CD4-positive, alpha-beta memory T cell (primary cell): Measurements from ENCODE around the gene ANKRD11. TPM values are rescaled to one million over a fixed set of nuclear protein-coding genes. Genes with fewer than 3 reads are reported as not detected.

Source experiments
- CTCF ChIA-PET: fragments of 350-600 bp; sonication (Branson Sonifier 250); formaldehyde crosslinking; loops from one replicate; lab custom pipeline; 2021; ENCODE audit warnings: inconsistent platforms; ENCODE audit not compliant: partially characterized antibody; lab: Charles Lee
- POLR2A ChIA-PET: fragments of 350-600 bp; sonication (Branson Sonifier 250); formaldehyde crosslinking; loops from one replicate; lab custom pipeline; 2021; ENCODE audit not compliant: partially characterized antibody; lab: Charles Lee
- DNase-seq, 5 donors: peaks; one replicate each; pipeline versions ENCODE4 v3.0.0 to v3.0.0-alpha.2; 2020 to 2022; ENCODE audit warnings: mixed read lengths in 1 of 5
- H3K27ac ChIP-seq: one replicate; pipeline ENCODE4 v1.7.0; 2013; ENCODE audit warnings: low read depth, low read length
- H3K27me3 ChIP-seq: 2 replicates; pipeline ENCODE4 v1.7.0; 2013; ENCODE audit warnings: mild to moderate bottlenecking, low read length, moderate library complexity; ENCODE audit not compliant: insufficient read depth
- H3K36me3 ChIP-seq: 2 replicates; pipeline ENCODE4 v1.7.0; 2013; ENCODE audit warnings: mild to moderate bottlenecking, low read length, moderate library complexity; ENCODE audit not compliant: insufficient read depth
- H3K4me1 ChIP-seq: 2 replicates; pipeline ENCODE4 v1.7.0; 2013; ENCODE audit warnings: mild to moderate bottlenecking, low read length, moderate library complexity; ENCODE audit not compliant: insufficient read depth
- H3K4me3 ChIP-seq, 2 donors: one replicate each; pipeline ENCODE4 v1.7.0; 2013; ENCODE audit warnings: low read length in 2 of 2, mild to moderate bottlenecking in 1 of 2
- H3K9me3 ChIP-seq, 2 donors: one replicate each; pipeline ENCODE4 v1.7.0; 2013; ENCODE audit warnings: low read length in 2 of 2, control low read depth in 1 of 2; ENCODE audit not compliant: control insufficient read depth in 1 of 2
- H3K27ac Mint-ChIP-seq, 7 donors: one replicate each; pipeline ENCODE4 v1.8.0; 2020 to 2021; ENCODE audit warnings: mixed read lengths in 7 of 7, mild to moderate bottlenecking in 6 of 7, inconsistent platforms in 3 of 7, moderate library complexity in 3 of 7
- H3K27me3 Mint-ChIP-seq, 2 donors: one replicate each; pipeline ENCODE4 v1.8.0; 2020 to 2021; ENCODE audit warnings: mixed read lengths in 2 of 2
- H3K36me3 Mint-ChIP-seq, 2 donors: one replicate each; pipeline ENCODE4 v1.8.0; 2020 to 2021; ENCODE audit warnings: mixed read lengths in 2 of 2, inconsistent platforms in 1 of 2, mild to moderate bottlenecking in 1 of 2
- H3K4me1 Mint-ChIP-seq, 4 donors: one replicate each; pipeline ENCODE4 v1.8.0; 2020 to 2021; ENCODE audit warnings: mixed read lengths in 4 of 4, mild to moderate bottlenecking in 1 of 4
- H3K4me3 Mint-ChIP-seq, 8 donors: one replicate each; pipeline ENCODE4 v1.8.0; 2020 to 2021; ENCODE audit warnings: mixed read lengths in 8 of 8, mild to moderate bottlenecking in 7 of 8, moderate library complexity in 6 of 8, inconsistent platforms in 3 of 8
- H3K9me3 Mint-ChIP-seq, 8 donors: one replicate each; pipeline ENCODE4 v1.8.0; 2020 to 2021; ENCODE audit warnings: mixed read lengths in 8 of 8, mild to moderate bottlenecking in 5 of 8, inconsistent platforms in 3 of 8, moderate library complexity in 1 of 8
- intact Hi-C: fragments of 100-400 bp; cut with micrococcal nuclease; formaldehyde crosslinking; loops from one replicate; pipeline ENCODE4 v1.15.1; 2023
- polyA plus RNA-seq, 2 donors: library from polyadenylated mRNA; unstranded; fragments of 300-500 nt; fragmentation: Illumina TruSeq; gene quantifications; one replicate each; pipeline ENCODE4 v1.2.3, GENCODE V29; 2021
- total RNA-seq, 2 experiments: library from RNA; stranded (reverse); gene quantifications; one replicate each; pipeline ENCODE4 v1.2.3, GENCODE V29; 2021

ANKRD11 gene
- total and polyA plus RNA-seq, 4 experiments from 2014 or later: 3.9 to 246 (median 140) TPM

DNA sequence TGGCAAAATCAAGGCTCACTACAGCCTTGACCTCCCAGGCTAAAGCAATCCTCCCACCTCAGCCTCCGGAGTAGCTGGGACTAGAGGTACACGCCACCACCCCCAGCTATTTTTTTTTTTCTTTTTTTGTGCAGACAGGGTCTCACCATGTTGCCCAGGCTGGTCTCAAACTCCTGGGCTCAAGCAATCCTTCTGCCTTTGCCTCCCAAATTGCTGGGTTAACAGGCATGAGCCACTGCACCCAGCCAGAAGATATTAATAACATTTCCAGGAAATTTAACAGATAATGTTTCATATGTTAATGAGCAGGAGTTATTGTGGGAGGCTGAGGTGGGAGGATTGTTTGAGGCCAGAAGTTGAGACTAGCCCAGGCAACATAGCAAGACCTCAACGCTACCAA is 9.4 kb upstream of the ANKRD11 start:
- Histone ChIP-seq H3K27me3 (no peaks in the 10 kb centered on the region), H3K27ac (no peak overlapping the region), H3K4me1 (peaks cover under 1% of the 10 kb centered on the region), H3K36me3 (no peaks in the 10 kb centered on the region), H3K9me3 (no peaks in the 10 kb centered on the region), H3K4me3 (no peak overlapping the region)
- DNase-seq: no peak
- intact Hi-C loops: no loop called here
- no peaks in the 10 kb centered on the region for H3K9me3 Mint-ChIP-seq
- POLR2A ChIA-PET: no interaction called here
- CTCF ChIA-PET: no interaction called here
- no peak overlapping the region for H3K27ac Mint-ChIP-seq
- no peaks in the 10 kb centered on the region for H3K27me3 Mint-ChIP-seq
- H3K4me1 Mint-ChIP-seq: peaks cover 0 to 11% (median 4%) of the 10 kb centered on the region in 4 donors
- H3K4me3 Mint-ChIP-seq: no peak overlapping the region
- peaks cover 0 to 3% of the 10 kb centered on the region in 2 donors for H3K36me3 Mint-ChIP-seq

DNA sequence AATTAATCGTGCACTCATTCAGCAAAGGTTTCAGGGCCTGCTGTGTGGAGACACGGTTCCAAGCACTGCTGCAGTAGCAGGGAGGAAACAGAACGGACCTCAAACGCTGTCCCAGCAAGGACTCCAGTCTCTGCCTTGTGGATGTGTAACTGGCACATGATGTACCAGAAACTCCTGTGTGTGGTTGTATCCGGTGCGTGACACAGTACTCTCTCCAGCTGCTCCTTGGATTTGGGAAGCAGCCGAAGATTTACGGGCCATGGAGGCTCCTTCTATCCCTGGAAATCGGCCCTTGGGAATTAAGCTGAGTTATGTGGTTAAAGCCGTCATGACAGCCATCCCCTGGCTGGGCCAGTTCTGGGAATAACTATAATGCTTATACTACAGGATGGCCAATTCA is 8.5 kb upstream of the ANKRD11 start:
- Mint-ChIP-seq H3K36me3 (peaks cover 0 to 3% of the 10 kb centered on the region in 2 donors), H3K4me3 (no peak overlapping the region), H3K27me3 (no peaks in the 10 kb centered on the region), H3K27ac (peak overlapping the region in 1 of 7 donors; percentile 36), H3K9me3 (no peaks in the 10 kb centered on the region), H3K4me1 (peaks cover 0 to 13% (median 5%) of the 10 kb centered on the region in 4 donors)
- POLR2A ChIA-PET: no interaction called here
- H3K27ac ChIP-seq: no peak overlapping the region
- H3K9me3 ChIP-seq: no peaks in the 10 kb centered on the region
- no peaks in the 10 kb centered on the region for H3K36me3 ChIP-seq
- intact Hi-C loops: no loop called here
- H3K4me1 ChIP-seq: no peaks in the 10 kb centered on the region
- no peaks in the 10 kb centered on the region for H3K27me3 ChIP-seq
- CTCF ChIA-PET: no interaction called here
- H3K4me3 ChIP-seq: no peak overlapping the region
- no peak for DNase-seq

DNA sequence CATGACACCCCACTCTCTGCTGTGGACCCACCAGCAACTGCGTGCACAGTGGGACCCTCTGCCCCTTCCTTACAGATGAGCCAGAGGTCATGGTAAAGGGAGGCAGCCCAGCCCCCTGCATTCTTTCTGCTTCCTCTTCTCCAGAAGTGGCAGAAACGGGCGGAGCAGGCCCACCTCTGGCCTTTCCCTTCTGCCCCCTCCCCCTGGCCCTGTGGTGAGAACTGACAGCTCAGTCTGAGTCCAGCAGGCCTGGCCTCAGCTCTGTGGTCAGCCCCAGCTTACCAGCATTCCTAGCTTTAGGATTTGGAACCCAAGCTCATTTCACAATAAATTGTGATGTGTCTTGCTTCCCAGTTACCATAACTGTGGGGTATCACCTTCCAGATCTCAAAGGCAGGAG is 4.8 kb upstream of the ANKRD11 start:
- Histone ChIP-seq H3K36me3 (no peaks in the 10 kb centered on the region), H3K4me3 (no peak overlapping the region), H3K27me3 (no peaks in the 10 kb centered on the region), H3K4me1 (peaks cover 23% of the 10 kb centered on the region), H3K9me3 (no peaks in the 10 kb centered on the region), H3K27ac (no peak overlapping the region)
- H3K27ac Mint-ChIP-seq: peak overlapping the region in 1 of 7 donors; percentile 30
- H3K27me3 Mint-ChIP-seq: no peaks in the 10 kb centered on the region
- H3K4me3 Mint-ChIP-seq: peak overlapping the region in 2 of 8 donors; percentile 10 to 22
- peaks cover 10 to 41% (median 26%) of the 10 kb centered on the region in 4 donors for H3K4me1 Mint-ChIP-seq
- POLR2A ChIA-PET: interaction anchor here (1.1 to 2.1 kb wide), 2 partner anchors 11 to 13 kb away, joined by 4 to 15 read pairs; partner anchors contain the start of gene SPG7
- CTCF ChIA-PET: interaction anchor here (0.7 to 1.0 kb wide), 3 partner anchors 9 to 185 kb away, joined by 3 to 4 read pairs (median 3); no protein-coding TSS in a partner anchor
- intact Hi-C loops: no loop called here
- no peaks in the 10 kb centered on the region for H3K9me3 Mint-ChIP-seq
- DNase-seq: no peak
- peaks cover 0 to 15% of the 10 kb centered on the region in 2 donors for H3K36me3 Mint-ChIP-seq

DNA sequence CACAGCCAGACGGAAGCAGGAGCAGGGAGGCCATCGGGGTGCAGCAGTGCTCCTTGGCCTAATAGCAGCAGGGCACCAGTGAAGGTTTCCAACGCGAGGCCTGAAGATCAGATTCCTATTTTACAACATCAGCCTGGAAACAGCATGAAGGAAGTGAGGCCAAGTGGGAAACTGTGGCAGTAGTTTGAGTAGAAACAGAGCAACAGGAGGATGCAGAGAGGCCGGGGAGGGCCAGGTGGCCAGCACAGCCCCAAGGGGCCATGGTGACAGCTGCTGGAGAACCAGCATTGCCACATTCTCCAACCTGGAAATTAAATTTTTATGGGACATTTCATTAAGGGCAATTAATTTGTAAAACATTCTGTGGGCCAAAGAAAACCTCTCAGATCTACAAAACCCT is 3.4 kb upstream of the ANKRD11 start:
- H3K27me3 ChIP-seq: no peaks in the 10 kb centered on the region
- H3K36me3 Mint-ChIP-seq: peaks cover 0 to 19% of the 10 kb centered on the region in 2 donors
- no peak for DNase-seq
- H3K4me3 ChIP-seq: no peak overlapping the region
- H3K27ac ChIP-seq: no peak overlapping the region
- peaks cover 26% of the 10 kb centered on the region for H3K4me1 ChIP-seq
- H3K9me3 ChIP-seq: no peaks in the 10 kb centered on the region
- H3K4me3 Mint-ChIP-seq: no peak overlapping the region
- peaks cover 0 to 3% (median 0%) of the 10 kb centered on the region in 8 donors for H3K9me3 Mint-ChIP-seq
- ChIA-PET CTCF (no interaction called here), POLR2A (interaction anchor here (0.5 to 2.1 kb wide), 2 partner anchors 8 to 14 kb away, joined by 4 to 15 read pairs; partner anchors contain the start of gene SPG7)
- H3K4me1 Mint-ChIP-seq: peaks cover 14 to 47% (median 30%) of the 10 kb centered on the region in 4 donors
- no peaks in the 10 kb centered on the region for H3K36me3 ChIP-seq
- intact Hi-C loops: no loop called here
- H3K27me3 Mint-ChIP-seq: no peaks in the 10 kb centered on the region
- peak overlapping the region in 5 of 7 donors; percentile 10 to 78 (median 27) for H3K27ac Mint-ChIP-seq

DNA sequence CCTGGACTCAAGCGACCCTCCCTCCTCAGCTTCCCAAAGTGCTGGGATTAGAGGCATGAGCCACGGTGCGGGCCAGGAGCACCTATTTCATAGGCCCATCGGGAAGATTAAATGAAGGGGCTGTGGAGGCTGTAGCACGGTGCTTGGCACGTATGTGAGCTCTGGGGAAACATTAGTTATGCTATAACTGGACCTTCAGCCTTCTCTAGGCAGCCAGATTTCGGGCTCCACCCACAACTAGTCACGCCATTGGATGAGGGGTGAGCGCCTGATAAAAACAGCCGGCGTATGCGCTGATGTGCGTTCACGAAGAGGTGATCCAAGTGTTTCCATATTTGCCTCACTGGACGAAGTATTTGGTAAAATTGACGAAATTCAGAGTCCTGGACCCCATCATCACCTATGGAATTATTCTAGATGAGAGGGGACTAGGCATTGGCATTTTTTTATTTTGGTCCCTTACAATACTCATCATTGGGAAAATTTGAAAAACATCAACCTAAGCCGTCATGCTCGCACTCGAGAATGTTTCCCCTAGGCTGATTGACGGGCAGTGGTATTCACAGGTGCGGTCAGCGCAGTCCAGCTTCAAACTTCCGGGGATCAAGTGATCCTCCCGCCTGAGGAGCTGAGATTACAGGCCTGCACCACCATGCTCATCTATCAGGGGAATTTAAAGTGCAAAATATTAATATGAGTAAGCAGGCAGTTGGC is 1.8 kb upstream of the ANKRD11 start:
- Histone ChIP-seq H3K36me3 (no peaks in the 10 kb centered on the region), H3K27ac (peak overlapping the region; percentile 95), H3K27me3 (no peaks in the 10 kb centered on the region), H3K4me3 (peak overlapping the region; percentile 6 to 72), H3K4me1 (peaks cover 42% of the 10 kb centered on the region), H3K9me3 (no peaks in the 10 kb centered on the region)
- Mint-ChIP-seq H3K4me3 (peak overlapping the region in 7 of 8 donors; percentile 25 to 94 (median 89)), H3K9me3 (peaks cover 0 to 3% (median 0%) of the 10 kb centered on the region in 8 donors), H3K4me1 (peaks cover 24 to 61% (median 43%) of the 10 kb centered on the region in 4 donors), H3K36me3 (peaks cover 0 to 29% of the 10 kb centered on the region in 2 donors), H3K27me3 (no peaks in the 10 kb centered on the region), H3K27ac (peak overlapping the region in 6 of 7 donors; percentile 52 to 94 (median 90))
- POLR2A ChIA-PET: interaction anchor here (1.0 to 5.4 kb wide), 4 partner anchors 16 to 83 kb away, joined by 3 to 79 read pairs (median 22); partner anchors contain the start of gene SPG7
- intact Hi-C loops: no loop called here
- no peak for DNase-seq
- CTCF ChIA-PET: interaction anchor here (1.1 kb wide), 1 partner anchor 13 kb away, joined by 4 read pairs; no protein-coding TSS in a partner anchor

DNA sequence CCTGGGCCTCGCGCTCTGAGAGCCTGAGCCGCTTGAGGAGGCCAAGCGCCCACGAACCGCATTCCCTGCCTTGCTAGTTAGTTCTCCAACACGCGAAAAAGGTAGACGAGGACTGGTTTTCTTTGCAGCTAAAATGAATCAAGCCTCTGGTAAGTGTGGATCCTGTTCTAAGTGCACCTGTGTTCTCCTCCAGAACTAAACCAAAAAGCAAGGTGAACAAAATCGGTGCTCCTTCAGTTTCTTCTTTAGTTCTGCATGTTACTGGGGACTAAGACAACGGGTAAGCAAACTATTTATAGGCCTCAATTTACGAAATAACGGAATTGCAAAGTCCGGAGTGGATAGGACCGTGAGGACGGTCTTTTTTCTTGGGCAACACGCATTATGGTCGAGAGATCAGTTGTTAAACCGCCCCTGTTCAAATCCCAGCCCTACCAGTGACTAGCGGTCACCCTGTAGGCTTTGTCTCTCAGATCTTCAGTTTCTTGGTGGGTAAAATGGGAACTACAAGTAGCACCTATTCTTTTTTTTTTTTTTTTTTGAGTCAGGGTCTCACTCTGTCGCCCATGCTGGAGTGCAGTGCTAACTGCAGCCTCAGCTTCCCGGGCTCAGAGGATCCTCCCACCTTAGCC is 993 bp upstream of the ANKRD11 start:
- Histone ChIP-seq H3K4me3 (peak overlapping the region; percentile 64 to 72), H3K36me3 (no peaks in the 10 kb centered on the region), H3K27ac (peak overlapping the region; percentile 95), H3K27me3 (no peaks in the 10 kb centered on the region), H3K9me3 (no peaks in the 10 kb centered on the region), H3K4me1 (peaks cover 50% of the 10 kb centered on the region)
- Mint-ChIP-seq H3K27me3 (no peaks in the 10 kb centered on the region), H3K27ac (peak overlapping the region; percentile 90 to 97 (median 94)), H3K4me1 (peaks cover 29 to 69% (median 49%) of the 10 kb centered on the region in 4 donors), H3K4me3 (peak overlapping the region; percentile 87 to 94 (median 90)), H3K36me3 (peaks cover 0 to 31% of the 10 kb centered on the region in 2 donors), H3K9me3 (peaks cover 0 to 3% (median 0%) of the 10 kb centered on the region in 8 donors)
- DNase-seq: peak in 1 of 5 donors; percentile 30
- ChIA-PET CTCF (interaction anchor here (0.9 kb wide), 1 partner anchor 16 kb away, joined by 3 read pairs; no protein-coding TSS in a partner anchor), POLR2A (interaction anchor here (0.7 to 5.4 kb wide), 12 partner anchors 13 to 244 kb away, joined by 3 to 79 read pairs (median 4); partner anchors contain the start of gene SPG7)
- intact Hi-C loops: no loop called here
